ENCODE measurements around the gene RAB3D.

Gene RAB3D

GRCh38 chr19:11291415-11291814, 48.0 kb downstream of the RAB3D start:
- H4K20me1 ChIP-seq (ENCODE audit: insufficient read depth): no peaks in the 10 kb centered on the region
- H3K4me3 ChIP-seq (IDR thresholded peaks at IDR 0.05; ENCODE audit: insufficient read depth, low read depth, low read length): no peak overlapping the region
- peaks cover 26% of the 10 kb centered on the region; the same call in 1 of the 2 replicates for H3K27me3 ChIP-seq (ENCODE audit: insufficient read depth, low read depth)
- no peaks in the 10 kb centered on the region for H3K36me3 ChIP-seq (ENCODE audit: insufficient read depth)
- H3K79me2 ChIP-seq (ENCODE audit: insufficient read depth, low read depth): no peaks in the 10 kb centered on the region
- TF ChIP-seq CTCF (conservative IDR thresholded peaks at IDR 0.05; ENCODE audit: low read depth, low read length): no peak
- no peak overlapping the region for H2AFZ ChIP-seq (ENCODE audit: low read depth)
- no peak overlapping the region for H3K27ac ChIP-seq
- no peak overlapping the region for H3K4me2 ChIP-seq
- H3K9ac ChIP-seq: no peak overlapping the region
- peaks cover 15% of the 10 kb centered on the region for H3K4me1 ChIP-seq (ENCODE audit: low read depth, poor library complexity, severe bottlenecking)

- peaks cover 15% of the 10 kb centered on the region for H3K4me1 ChIP-seq (ENCODE audit: low read depth, poor library complexity, severe bottlenecking)
- H2AFZ ChIP-seq (ENCODE audit: low read depth): no peak overlapping the region
- H3K27ac ChIP-seq: no peak overlapping the region
- no peaks in the 10 kb centered on the region for H3K79me2 ChIP-seq (ENCODE audit: insufficient read depth, low read depth)
- peaks cover 38% of the 10 kb centered on the region for H3K27me3 ChIP-seq (ENCODE audit: insufficient read depth, low read depth)
- H3K36me3 ChIP-seq (ENCODE audit: insufficient read depth): no peaks in the 10 kb centered on the region
- H3K4me2 ChIP-seq: no peak overlapping the region
- H3K4me3 ChIP-seq (IDR thresholded peaks at IDR 0.05; ENCODE audit: insufficient read depth, low read depth, low read length): no peak overlapping the region
- no peak for TF ChIP-seq CTCF (conservative IDR thresholded peaks at IDR 0.05; ENCODE audit: low read depth, low read length)
- H3K9ac ChIP-seq: no peak overlapping the region
- no peaks in the 10 kb centered on the region for H4K20me1 ChIP-seq (ENCODE audit: insufficient read depth)
Observed at GRCh38 chr19:11290256-11290655, 49.2 kb downstream of the RAB3D start.

- Histone ChIP-seq H3K9ac (no peak overlapping the region), H3K36me3 (ENCODE audit: insufficient read depth) (no peaks in the 10 kb centered on the region), H3K4me3 (IDR thresholded peaks at IDR 0.05; ENCODE audit: insufficient read depth, low read depth, low read length) (no peak overlapping the region), H3K4me2 (no peak overlapping the region), H3K27ac (no peak overlapping the region), H2AFZ (ENCODE audit: low read depth) (no peak overlapping the region), H3K27me3 (ENCODE audit: insufficient read depth, low read depth) (peaks cover 55% of the 10 kb centered on the region), H4K20me1 (ENCODE audit: insufficient read depth) (no peaks in the 10 kb centered on the region), H3K4me1 (ENCODE audit: low read depth, poor library complexity, severe bottlenecking) (peaks cover 8% of the 10 kb centered on the region), H3K79me2 (ENCODE audit: insufficient read depth, low read depth) (no peaks in the 10 kb centered on the region)
- TF ChIP-seq CTCF (conservative IDR thresholded peaks at IDR 0.05; ENCODE audit: low read depth, low read length): peak; percentile 35; the same call in 1 of the 2 replicates
Observed at GRCh38 chr19:11288349-11288748, 51.1 kb downstream of the RAB3D start.

DNA sequence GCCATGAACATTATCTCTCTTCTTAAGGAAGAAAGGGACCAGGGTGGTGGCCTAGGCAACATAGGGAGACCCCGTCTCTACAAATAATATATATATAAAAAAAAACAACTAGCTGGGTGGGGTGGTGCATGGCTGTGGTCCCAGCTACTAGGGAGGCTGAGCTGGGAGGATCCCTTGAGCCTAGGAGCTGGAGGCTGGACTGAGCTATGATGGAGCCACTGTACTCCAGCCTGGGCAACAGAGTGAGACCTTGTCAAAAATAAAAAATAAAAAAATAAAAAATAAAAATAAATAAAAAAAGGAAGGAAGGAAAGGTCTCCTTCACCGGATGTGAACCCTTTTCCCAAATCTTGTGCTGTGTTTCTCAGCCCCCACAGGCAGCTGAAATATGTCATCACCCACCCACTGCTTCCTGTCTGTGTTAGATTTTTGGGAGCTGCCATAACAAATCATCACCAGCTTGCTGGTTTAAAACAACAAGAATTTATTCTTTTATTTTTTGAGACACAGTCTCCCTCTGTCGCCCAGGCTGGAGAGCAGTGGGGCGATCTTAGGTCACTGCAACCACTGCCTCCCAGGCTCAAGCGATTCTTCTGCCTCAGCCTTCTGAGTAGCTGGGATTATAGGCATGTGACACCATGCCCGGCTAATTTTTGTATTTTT, 53.0 kb downstream of the RAB3D start:
- no peak overlapping the region for H3K4me2 ChIP-seq
- no peaks in the 10 kb centered on the region for H3K4me1 ChIP-seq (ENCODE audit: low read depth, poor library complexity, severe bottlenecking)

More for the DNA sequence above, 53.0 kb downstream of the RAB3D start:
- H3K36me3 ChIP-seq (ENCODE audit: insufficient read depth): no peaks in the 10 kb centered on the region
- H3K27me3 ChIP-seq (ENCODE audit: insufficient read depth, low read depth): peaks cover 69% of the 10 kb centered on the region
- no peak for TF ChIP-seq CTCF (conservative IDR thresholded peaks at IDR 0.05; ENCODE audit: low read depth, low read length)
- no peak overlapping the region for H3K4me3 ChIP-seq (IDR thresholded peaks at IDR 0.05; ENCODE audit: insufficient read depth, low read depth, low read length)
- H3K27ac ChIP-seq: no peak overlapping the region
- no peak overlapping the region for H3K9ac ChIP-seq
- no peak overlapping the region for H2AFZ ChIP-seq (ENCODE audit: low read depth)
- no peaks in the 10 kb centered on the region for H3K79me2 ChIP-seq (ENCODE audit: insufficient read depth, low read depth)
- H4K20me1 ChIP-seq (ENCODE audit: insufficient read depth): no peaks in the 10 kb centered on the region

Measured in KMS-11 (cell line).